HFFc6 (cell line): ENCODE results near the gene MSL1. TPM values are rescaled to one million over a fixed set of nuclear protein-coding genes. Genes with fewer than 3 reads are reported as not detected.
A peak's percentile ranks its signal among the peaks of the same experiment; 100 is the strongest.

Experiments
- DNase-seq: peaks from one replicate; pipeline ENCODE4 v3.0.0-alpha.2; 2018
- H3K27ac Mint-ChIP-seq: 2 replicates; pipeline ENCODE4 v1.8.0; 2020; ENCODE audit warnings: mild to moderate bottlenecking, mixed read lengths
- H3K27me3 Mint-ChIP-seq: 2 replicates; pipeline ENCODE4 v1.8.0; 2021; ENCODE audit warnings: mild to moderate bottlenecking, moderate library complexity, mixed read lengths; ENCODE audit not compliant: insufficient read depth
- H3K36me3 Mint-ChIP-seq: 2 replicates; pipeline ENCODE4 v1.8.0; 2021; ENCODE audit warnings: low read depth, mixed read lengths
- H3K4me1 Mint-ChIP-seq: 2 replicates; pipeline ENCODE4 v1.8.0; 2020; ENCODE audit warnings: low read depth, mixed read lengths
- H3K4me3 Mint-ChIP-seq: 2 replicates; pipeline ENCODE4 v1.8.0; 2020; ENCODE audit warnings: mild to moderate bottlenecking, moderate library complexity, mixed read lengths
- H3K9me3 Mint-ChIP-seq: 2 replicates; pipeline ENCODE4 v1.8.0; 2020; ENCODE audit warnings: mild to moderate bottlenecking, mixed read lengths
- CTCF ChIP-seq: fragments of 200-600 bp; sonication (generic); IDR thresholded peaks from 2 replicates; pipeline ENCODE4 v1.5.0; 2021; ENCODE audit warnings: antibody characterized with exemption, mild to moderate bottlenecking
- microRNA-seq: library from miRNA; unstranded; fragments of <30 nt; microRNA quantifications from one replicate; pipeline ENCODE4, GENCODE V29; 2019
- total RNA-seq, 6 experiments: library from RNA; stranded (reverse); fragmentation: NEBNext Ultra II Directional; extraction: Animal tissue kit (Norgen Biotek cat#: 25700); gene quantifications; 2 replicates in 1 of 6; 3 replicates in 5 of 6; pipeline ENCODE4 v1.2.3, GENCODE V29; 2021

MSL1 gene
- total RNA-seq, 6 experiments from 2014 or later = 61.2 to 67.8 (median 65.5) TPM

- Mint-ChIP-seq H3K4me1 (peaks cover 20% of the 10 kb centered on the region), H3K9me3 (no peaks in the 10 kb centered on the region), H3K36me3 (peaks cover 13% of the 10 kb centered on the region), H3K4me3 (no peak overlapping the region), H3K27ac (peak overlapping the region; percentile 26; the same call in 1 of the 2 replicates), H3K27me3 (peaks cover 7% of the 10 kb centered on the region; the same call in 1 of the 2 replicates)
- no peak for TF ChIP-seq CTCF
- no peak for DNase-seq
These were observed 56.9 kb downstream of the MSL1 start for GRCh38 chr17:40178660-40179059.

GRCh38 chr17:40179923-40180659 lies 58.3 kb downstream of the MSL1 start:
- peak overlapping the region; percentile 52; the same call in 1 of the 2 replicates for H3K4me3 Mint-ChIP-seq
- peaks cover 20% of the 10 kb centered on the region for H3K4me1 Mint-ChIP-seq
- H3K27ac Mint-ChIP-seq = peak overlapping the region; percentile 80
- no peak for TF ChIP-seq CTCF
- no peaks in the 10 kb centered on the region for H3K9me3 Mint-ChIP-seq
- peaks cover 7% of the 10 kb centered on the region; the same call in 1 of the 2 replicates for H3K36me3 Mint-ChIP-seq
- DNase-seq = peak; percentile 44
- H3K27me3 Mint-ChIP-seq = peaks cover 7% of the 10 kb centered on the region; the same call in 1 of the 2 replicates

GRCh38 chr17:40180694-40181093 lies 58.9 kb downstream of the MSL1 start:
- H3K27ac Mint-ChIP-seq = peak overlapping the region; percentile 80; the same call in 1 of the 2 replicates
- H3K4me1 Mint-ChIP-seq = peaks cover 20% of the 10 kb centered on the region
- TF ChIP-seq CTCF = no peak
- DNase-seq = no peak
- H3K36me3 Mint-ChIP-seq = peaks cover 6% of the 10 kb centered on the region; the same call in 1 of the 2 replicates
- H3K27me3 Mint-ChIP-seq = peaks cover 7% of the 10 kb centered on the region; the same call in 1 of the 2 replicates
- H3K9me3 Mint-ChIP-seq = no peaks in the 10 kb centered on the region
- no peak overlapping the region for H3K4me3 Mint-ChIP-seq

- Mint-ChIP-seq H3K9me3 (no peaks in the 10 kb centered on the region), H3K27me3 (peaks cover 6% of the 10 kb centered on the region; the same call in 1 of the 2 replicates), H3K36me3 (peaks cover under 1% of the 10 kb centered on the region; the same call in 1 of the 2 replicates), H3K4me3 (no peak overlapping the region), H3K27ac (no peak overlapping the region), H3K4me1 (peaks cover 20% of the 10 kb centered on the region)
- DNase-seq = no peak
- no peak for TF ChIP-seq CTCF
These were observed 59.4 kb downstream of the MSL1 start for GRCh38 chr17:40181205-40181604.

- Mint-ChIP-seq H3K9me3 (no peaks in the 10 kb centered on the region), H3K36me3 (no peaks in the 10 kb centered on the region), H3K27me3 (peaks cover 4% of the 10 kb centered on the region; the same call in 1 of the 2 replicates), H3K4me1 (peaks cover 13% of the 10 kb centered on the region), H3K4me3 (no peak overlapping the region), H3K27ac (no peak overlapping the region)
- no peak for TF ChIP-seq CTCF
- no peak for DNase-seq
These were observed 60.8 kb downstream of the MSL1 start for GRCh38 chr17:40182606-40183005.

Small RNA genes lying within 50 kb of the gene (microRNA-seq; reads per million reads assigned to microRNA genes)
- gene MIR6866 = not detected

Other genes starting within 250 kb of the MSL1 start
- gene GSDMB, start 203.3 kb upstream of the MSL1 start, total RNA-seq = 1 to 10 TPM; 1.4 to 3.1 (median 2.3) TPM
- gene ORMDL3, start 194.4 kb upstream of the MSL1 start, total RNA-seq = 10 to 100 TPM; 39.0 to 63.9 (median 49.9) TPM
- gene LRRC3C, start 194.2 kb upstream of the MSL1 start, total RNA-seq = not detected
- gene GSDMA, start 159.0 kb upstream of the MSL1 start, total RNA-seq = under 1 TPM; 0.11 to 0.43 (median 0.36) TPM
- 100 to 1,000 TPM; 143 to 169 (median 160) TPM for gene PSMD3, start 141.2 kb upstream of the MSL1 start, total RNA-seq
- gene CSF3, start 106.5 kb upstream of the MSL1 start, total RNA-seq = under 1 TPM in 5 of 6 experiments, not detected in 1; 0.31 to 0.59 (median 0.48) TPM
- 10 to 100 TPM; 60.9 to 72.8 (median 65.3) TPM for gene MED24, start 67.6 kb upstream of the MSL1 start, total RNA-seq
- 10 to 100 TPM; 29.3 to 33.7 (median 30.7) TPM for gene THRA, start 59.0 kb upstream of the MSL1 start, total RNA-seq
- 10 to 100 TPM; 11.2 to 15.8 (median 15.1) TPM for gene NR1D1, start 21.4 kb upstream of the MSL1 start, total RNA-seq
- 10 to 100 TPM; 49.5 to 67.7 (median 62.0) TPM for gene CASC3, start 18.6 kb downstream of the MSL1 start, total RNA-seq
- gene RAPGEFL1, start 55.5 kb downstream of the MSL1 start, total RNA-seq = 1 to 10 TPM; 1.5 to 2.2 (median 1.8) TPM
- gene WIPF2, start 97.3 kb downstream of the MSL1 start, total RNA-seq = 10 to 100 TPM; 24.8 to 33.5 (median 29.8) TPM
- 10 to 100 TPM; 16.9 to 36.0 (median 31.5) TPM for gene CDC6, start 165.9 kb downstream of the MSL1 start, total RNA-seq
- 10 to 100 TPM; 27.1 to 32.2 (median 28.8) TPM for gene RARA, start 187.2 kb downstream of the MSL1 start, total RNA-seq
- 1 to 10 TPM in 2 of 6 experiments, under 1 TPM in 4; 0.36 to 1.4 (median 0.81) TPM for gene GJD3, start 242.8 kb downstream of the MSL1 start, total RNA-seq